CD14-positive monocyte (primary cell): ENCODE results near the gene VSIG10L2. TPM values are rescaled to one million over a fixed set of nuclear protein-coding genes. Genes with fewer than 3 reads are reported as not detected.

Source experiments
- DNase-seq, 3 donors: peaks; one replicate each; pipeline ENCODE4 v3.0.0-alpha.2; 2011 to 2022
- H2AFZ ChIP-seq: 2 replicates; pipeline ENCODE4 v1.6.0; 2012; ENCODE audit warnings: mild to moderate bottlenecking, low read depth, low read length, inconsistent platforms; ENCODE audit not compliant: insufficient read depth, poor library complexity, severe bottlenecking
- H3K27ac ChIP-seq, 2 donors: 1 replicate in 1 of 2; 2 replicates in 1 of 2; pipeline ENCODE4 v1.5.1; 2012 to 2013; ENCODE audit warnings: low read length in 2 of 2, control low read depth in 1 of 2, inconsistent platforms in 1 of 2, low read depth in 1 of 2, mild to moderate bottlenecking in 1 of 2
- H3K27me3 ChIP-seq, 2 donors: one replicate each; pipeline versions ENCODE4 v1.6.0 to v1.6.1; 2011 to 2013; ENCODE audit warnings: low read length in 2 of 2; ENCODE audit not compliant: control insufficient read depth in 2 of 2, insufficient read depth in 2 of 2
- H3K36me3 ChIP-seq, 2 donors: replicated peaks in 1 of 2; 1 replicate in 1 of 2; 2 replicates in 1 of 2; pipeline versions ENCODE4 v1.5.1 to v1.6.1; 2012 to 2013; ENCODE audit warnings: low read length in 2 of 2, control low read depth in 1 of 2, inconsistent platforms in 1 of 2, mild to moderate bottlenecking in 1 of 2; ENCODE audit not compliant: insufficient read depth in 2 of 2, control insufficient read depth in 1 of 2
- H3K4me1 ChIP-seq, 2 donors: 1 replicate in 1 of 2; 2 replicates in 1 of 2; pipeline versions ENCODE4 v1.5.1 to v1.6.1; 2012 to 2013; ENCODE audit warnings: low read length in 2 of 2, control low read depth in 1 of 2, inconsistent platforms in 1 of 2, mild to moderate bottlenecking in 1 of 2, moderate library complexity in 1 of 2; ENCODE audit not compliant: insufficient read depth in 2 of 2, control insufficient read depth in 1 of 2
- H3K4me2 ChIP-seq: replicated peaks from 2 replicates; pipeline ENCODE3; 2012; ENCODE audit warnings: low read length, moderate library complexity, mild to moderate bottlenecking; ENCODE audit not compliant: poor library complexity, severe bottlenecking; ENCODE audit errors: extremely low read depth
- H3K4me3 ChIP-seq, 3 experiments: fragments of 200-600 bp in 1 of 3; sonication (generic) in 1 of 3; replicated peaks in 1 of 3; 1 replicate in 2 of 3; 2 replicates in 1 of 3; pipeline ENCODE4 v1.5.1; 2011 to 2013; ENCODE audit warnings: low read length in 3 of 3, mild to moderate bottlenecking in 3 of 3, control low read depth in 2 of 3, low read depth in 2 of 3, inconsistent platforms in 1 of 3, moderate library complexity in 1 of 3
- H3K79me2 ChIP-seq: 2 replicates; pipeline ENCODE4 v1.6.0; 2012; ENCODE audit warnings: mild to moderate bottlenecking, control low read depth, inconsistent platforms, low read length, moderate library complexity; ENCODE audit not compliant: insufficient read depth
- H3K9ac ChIP-seq: 2 replicates; pipeline ENCODE4 v1.6.0; 2017; ENCODE audit warnings: low read length, mild to moderate bottlenecking; ENCODE audit not compliant: insufficient read depth, poor library complexity, severe bottlenecking
- H3K9me3 ChIP-seq, 2 donors: replicated peaks in 1 of 2; 1 replicate in 1 of 2; 2 replicates in 1 of 2; pipeline versions ENCODE4 v1.5.1 to v1.6.1; 2012 to 2013; ENCODE audit warnings: low read length in 2 of 2, control low read depth in 1 of 2; ENCODE audit not compliant: control insufficient read depth in 1 of 2, insufficient read depth in 1 of 2
- H4K20me1 ChIP-seq: 2 replicates; pipeline ENCODE4 v1.6.0; 2012; ENCODE audit warnings: mild to moderate bottlenecking, low read length, control low read depth, moderate library complexity; ENCODE audit not compliant: insufficient read depth
- H3K27ac Mint-ChIP-seq, 7 donors: one replicate each; pipeline ENCODE4 v1.8.0; 2020; ENCODE audit warnings: mild to moderate bottlenecking in 7 of 7, mixed read lengths in 7 of 7, moderate library complexity in 6 of 7, inconsistent platforms in 2 of 7
- H3K27me3 Mint-ChIP-seq, 3 donors: one replicate each; pipeline ENCODE4 v1.8.0; 2021 to 2022; ENCODE audit warnings: low read depth in 3 of 3, mild to moderate bottlenecking in 3 of 3, mixed read lengths in 3 of 3, moderate library complexity in 3 of 3, inconsistent platforms in 1 of 3
- H3K36me3 Mint-ChIP-seq, 2 donors: one replicate each; pipeline ENCODE4 v1.8.0; 2020; ENCODE audit warnings: mixed read lengths in 2 of 2, inconsistent platforms in 1 of 2, mild to moderate bottlenecking in 1 of 2
- H3K4me1 Mint-ChIP-seq: one replicate; pipeline ENCODE4 v1.8.0; 2020; ENCODE audit warnings: mild to moderate bottlenecking, mixed read lengths
- H3K4me3 Mint-ChIP-seq, 2 donors: one replicate each; pipeline ENCODE4 v1.8.0; 2020; ENCODE audit warnings: mild to moderate bottlenecking in 2 of 2, mixed read lengths in 2 of 2, moderate library complexity in 1 of 2
- H3K9me3 Mint-ChIP-seq, 7 donors: one replicate each; pipeline ENCODE4 v1.8.0; 2020 to 2022; ENCODE audit warnings: mixed read lengths in 7 of 7, mild to moderate bottlenecking in 6 of 7, moderate library complexity in 6 of 7, inconsistent platforms in 2 of 7
- WGBS: methylation state at CpG from one replicate; pipeline ENCODE4 v1.1.5; 2013; ENCODE audit warnings: missing lambda C conversion rate; ENCODE audit not compliant: insufficient coverage; 5-methylcytosine and 5-hydroxymethylcytosine counted together
- intact Hi-C, 2 donors: fragments of 100-400 bp; cut with micrococcal nuclease; formaldehyde crosslinking; loops; one replicate each; pipeline versions ENCODE4 v1.15.0 to v1.15.1; 2023
- polyA plus RNA-seq, 3 donors: library from polyadenylated mRNA; depleted of rRNA in 1 of 3; unstranded in 2 of 3; stranded (reverse) in 1 of 3; fragments of 300-500 nt in 2 of 3; fragments of >200 nt in 1 of 3; fragmentation: Illumina TruSeq in 2 of 3; gene quantifications; 1 replicate in 2 of 3; 2 replicates in 1 of 3; pipeline ENCODE4 v1.2.3, GENCODE V29; 2012 to 2021
- TF ChIP-seq, protein P1 (sequence below): fragments of 200-600 bp; IDR thresholded peaks from one replicate; pipeline ENCODE4 v1.8.0; 2022; ENCODE audit warnings: antibody characterized with exemption, mild to moderate bottlenecking

VSIG10L2 gene
- polyA plus RNA-seq, 3 donors = not detected

DNA sequence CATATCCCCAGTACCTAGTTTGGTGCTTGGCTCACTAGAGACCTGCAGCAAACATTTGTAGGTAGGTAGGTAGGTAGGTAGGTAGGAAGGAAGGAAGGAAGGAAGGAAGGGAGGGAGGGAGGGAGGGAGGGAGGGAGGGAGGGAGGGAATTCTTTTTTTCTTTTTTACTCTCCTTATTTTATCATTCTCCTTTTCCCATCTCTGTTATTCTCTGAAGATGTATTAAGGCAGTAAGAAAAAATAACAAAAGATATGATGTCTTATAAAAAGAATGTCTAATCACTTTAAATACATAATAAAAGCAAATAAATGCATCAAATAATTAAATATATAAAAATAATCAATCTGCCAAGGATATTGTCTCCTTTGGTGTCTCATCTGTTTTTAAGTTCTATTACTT, 28.4 kb downstream of the VSIG10L2 start:
- H3K9ac ChIP-seq = no peak overlapping the region
- no peaks in the 10 kb centered on the region for H3K9me3 Mint-ChIP-seq
- H3K4me2 ChIP-seq = no peak overlapping the region
- H3K4me1 ChIP-seq = no peaks in the 10 kb centered on the region
- no peaks in the 10 kb centered on the region for H3K36me3 ChIP-seq
- no peaks in the 10 kb centered on the region for H3K9me3 ChIP-seq
- no peak overlapping the region for H3K4me3 Mint-ChIP-seq
- no peak overlapping the region for H3K27ac Mint-ChIP-seq
- no peaks in the 10 kb centered on the region for H3K4me1 Mint-ChIP-seq
- no peak overlapping the region for H3K4me3 ChIP-seq
- no peak for DNase-seq
- H2AFZ ChIP-seq = no peak overlapping the region
- H3K27ac ChIP-seq = no peak overlapping the region
- TF ChIP-seq, protein P1, sequence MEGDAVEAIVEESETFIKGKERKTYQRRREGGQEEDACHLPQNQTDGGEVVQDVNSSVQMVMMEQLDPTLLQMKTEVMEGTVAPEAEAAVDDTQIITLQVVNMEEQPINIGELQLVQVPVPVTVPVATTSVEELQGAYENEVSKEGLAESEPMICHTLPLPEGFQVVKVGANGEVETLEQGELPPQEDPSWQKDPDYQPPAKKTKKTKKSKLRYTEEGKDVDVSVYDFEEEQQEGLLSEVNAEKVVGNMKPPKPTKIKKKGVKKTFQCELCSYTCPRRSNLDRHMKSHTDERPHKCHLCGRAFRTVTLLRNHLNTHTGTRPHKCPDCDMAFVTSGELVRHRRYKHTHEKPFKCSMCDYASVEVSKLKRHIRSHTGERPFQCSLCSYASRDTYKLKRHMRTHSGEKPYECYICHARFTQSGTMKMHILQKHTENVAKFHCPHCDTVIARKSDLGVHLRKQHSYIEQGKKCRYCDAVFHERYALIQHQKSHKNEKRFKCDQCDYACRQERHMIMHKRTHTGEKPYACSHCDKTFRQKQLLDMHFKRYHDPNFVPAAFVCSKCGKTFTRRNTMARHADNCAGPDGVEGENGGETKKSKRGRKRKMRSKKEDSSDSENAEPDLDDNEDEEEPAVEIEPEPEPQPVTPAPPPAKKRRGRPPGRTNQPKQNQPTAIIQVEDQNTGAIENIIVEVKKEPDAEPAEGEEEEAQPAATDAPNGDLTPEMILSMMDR = no peak
- peaks cover 4 to 6% (median 5%) of the 10 kb centered on the region in 3 donors for H3K27me3 Mint-ChIP-seq
- no peaks in the 10 kb centered on the region for H3K79me2 ChIP-seq
- H4K20me1 ChIP-seq = no peaks in the 10 kb centered on the region
- no peaks in the 10 kb centered on the region for H3K27me3 ChIP-seq
- no peaks in the 10 kb centered on the region for H3K36me3 Mint-ChIP-seq
- intact Hi-C loops = no loop called here

GRCh38 chr11:125975634-125976033, 29.8 kb downstream of the VSIG10L2 start:
- Mint-ChIP-seq H3K36me3 (no peaks in the 10 kb centered on the region), H3K27ac (no peak overlapping the region), H3K27me3 (peaks cover 4 to 6% (median 5%) of the 10 kb centered on the region in 3 donors), H3K9me3 (no peaks in the 10 kb centered on the region), H3K4me3 (no peak overlapping the region), H3K4me1 (no peaks in the 10 kb centered on the region)
- Histone ChIP-seq H3K27ac (no peak overlapping the region), H2AFZ (no peak overlapping the region), H3K36me3 (no peaks in the 10 kb centered on the region), H3K79me2 (no peaks in the 10 kb centered on the region), H3K27me3 (no peaks in the 10 kb centered on the region), H3K4me3 (no peak overlapping the region), H3K9me3 (no peaks in the 10 kb centered on the region), H4K20me1 (no peaks in the 10 kb centered on the region), H3K9ac (no peak overlapping the region), H3K4me2 (no peak overlapping the region), H3K4me1 (no peaks in the 10 kb centered on the region)
- intact Hi-C loops = no loop called here
- DNase-seq = no peak
- no CpG with 5 or more reads among the region's 6 CpGs for WGBS
- TF ChIP-seq, protein P1 = no peak
